ENCODE data around the gene COL26A1. TPM values are rescaled to one million over a fixed set of nuclear protein-coding genes. Genes with fewer than 3 reads are reported as not detected.
"Not testable (repeated sequence)": the region's sequence is repeated elsewhere in the genome, so short reads cannot be mapped to it uniquely, and the experiment has no call there.

Gene COL26A1
- total RNA-seq, 1 donor from 2014 or later = not detected

DNA sequence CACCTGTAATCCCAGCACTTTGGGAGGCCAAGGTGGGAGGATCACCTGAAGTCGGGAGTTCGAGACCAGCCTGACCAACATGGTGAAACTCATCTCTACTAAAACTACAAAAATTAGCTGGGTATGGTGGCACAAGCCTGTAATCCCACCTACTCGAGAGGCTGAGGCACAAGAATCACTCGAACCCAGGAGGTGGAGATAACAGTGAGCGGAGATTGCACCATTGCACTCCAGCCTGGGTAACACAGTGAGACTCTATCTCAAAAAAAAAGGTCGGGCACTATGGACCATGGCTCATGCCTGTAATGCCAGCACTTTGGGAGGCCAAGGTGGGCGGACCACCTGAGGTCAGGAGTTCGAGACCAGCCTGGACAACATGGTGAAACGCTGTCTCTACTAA lies 127.8 kb downstream of the COL26A1 start:
- DNase-seq (ENCODE audit: extremely low read depth, low read depth, low spot score) = not testable (repeated sequence)

DNA sequence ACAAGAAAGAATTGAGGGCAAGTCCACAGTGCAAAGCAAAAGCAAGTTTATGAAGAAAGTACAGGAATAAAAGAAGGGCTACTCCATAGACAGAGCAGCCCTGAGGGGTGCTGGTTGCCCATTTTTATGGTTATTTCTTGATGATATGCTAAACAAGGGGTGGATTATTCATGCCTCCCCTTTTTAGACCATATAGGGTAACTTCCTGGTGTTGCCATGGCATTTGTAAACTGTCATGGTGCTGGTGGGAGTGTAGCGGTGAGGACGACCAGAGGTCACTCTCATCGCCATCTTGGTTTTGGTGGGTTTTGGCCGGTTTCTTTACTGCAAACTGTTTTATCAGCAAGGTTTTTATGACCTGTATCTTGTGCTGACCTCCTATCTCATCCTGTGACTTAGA lies 128.8 kb downstream of the COL26A1 start:
- DNase-seq (ENCODE audit: extremely low read depth, low read depth, low spot score) = not testable (repeated sequence)

DNA sequence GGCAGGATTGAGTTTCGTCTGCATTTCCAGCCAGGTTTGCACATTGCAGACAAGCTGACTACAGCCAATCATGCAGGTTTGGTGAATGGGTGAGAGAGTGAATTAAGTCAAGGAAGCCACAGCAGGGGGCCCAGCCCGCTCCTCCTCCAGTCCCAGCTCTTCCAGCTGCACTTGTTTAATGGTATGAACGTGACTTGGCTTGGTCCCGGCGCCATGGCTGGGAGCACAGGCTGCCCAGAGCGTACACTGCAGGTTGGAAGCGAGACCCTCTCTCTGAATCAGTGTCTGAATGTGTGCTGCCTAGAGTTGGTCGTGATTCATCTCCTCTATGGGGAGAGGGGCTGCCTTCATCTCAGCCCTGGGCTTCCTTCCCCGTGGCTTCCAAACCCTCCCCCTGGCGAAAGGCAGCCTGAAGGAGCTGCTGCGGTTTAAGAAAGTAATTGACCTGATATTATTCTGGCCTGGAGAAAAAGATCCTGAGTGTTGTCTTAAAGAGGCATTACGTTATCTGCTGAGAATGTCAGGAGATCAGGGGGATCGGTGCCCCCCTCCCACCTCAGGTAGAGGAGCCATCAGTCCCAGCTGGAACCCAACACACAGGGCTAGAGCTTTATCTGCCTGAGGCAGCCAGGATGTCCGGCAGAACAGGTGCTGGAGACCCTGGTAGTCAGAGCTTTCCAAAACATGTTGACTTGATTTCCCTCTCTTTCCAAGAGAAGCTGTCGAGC lies 132.1 kb downstream of the COL26A1 start:
- DNase-seq (ENCODE audit: extremely low read depth, low read depth, low spot score) = no peak

DNA sequence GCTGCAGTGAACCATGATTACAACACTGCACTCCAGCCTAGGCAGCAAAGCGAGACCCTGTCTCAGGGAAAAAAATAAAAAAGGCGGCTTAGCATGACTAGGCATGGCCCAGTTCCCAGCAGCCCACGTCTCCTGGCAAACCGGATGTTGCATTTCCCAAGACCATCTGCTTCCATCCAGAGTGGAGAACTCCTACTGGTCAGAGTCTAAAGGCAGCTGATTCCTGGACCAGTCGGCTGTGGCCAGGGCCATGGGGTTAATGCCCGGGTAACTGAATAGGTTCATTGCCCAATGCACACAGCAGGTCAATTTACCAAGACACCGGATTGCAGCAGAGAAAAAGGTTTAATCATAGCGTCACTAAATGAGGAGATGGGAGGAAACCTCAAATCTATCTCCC lies 133.3 kb downstream of the COL26A1 start:
- no peak for DNase-seq (ENCODE audit: extremely low read depth, low read depth, low spot score)

DNA sequence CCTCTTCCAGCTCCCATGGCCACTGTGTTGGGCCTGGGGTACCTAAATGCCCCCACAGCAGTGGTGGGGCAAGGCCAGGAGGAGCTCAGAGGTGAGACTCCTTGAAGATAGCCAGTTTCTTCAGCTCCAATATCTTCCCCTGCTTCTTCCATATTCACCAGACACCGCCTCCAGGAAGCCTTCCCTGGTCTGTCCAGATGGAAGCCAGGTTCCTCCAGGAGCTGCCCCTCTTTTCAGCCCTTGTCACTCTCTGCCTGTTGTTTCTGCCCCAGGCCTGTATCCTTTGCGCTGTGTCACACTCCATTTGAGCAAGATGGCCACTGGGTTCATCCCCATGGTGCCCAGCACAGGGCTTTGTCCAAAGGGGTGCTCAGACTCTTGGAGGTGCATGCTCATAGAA lies 138.7 kb downstream of the COL26A1 start:
- DNase-seq (ENCODE audit: extremely low read depth, low read depth, low spot score) = no peak

DNA sequence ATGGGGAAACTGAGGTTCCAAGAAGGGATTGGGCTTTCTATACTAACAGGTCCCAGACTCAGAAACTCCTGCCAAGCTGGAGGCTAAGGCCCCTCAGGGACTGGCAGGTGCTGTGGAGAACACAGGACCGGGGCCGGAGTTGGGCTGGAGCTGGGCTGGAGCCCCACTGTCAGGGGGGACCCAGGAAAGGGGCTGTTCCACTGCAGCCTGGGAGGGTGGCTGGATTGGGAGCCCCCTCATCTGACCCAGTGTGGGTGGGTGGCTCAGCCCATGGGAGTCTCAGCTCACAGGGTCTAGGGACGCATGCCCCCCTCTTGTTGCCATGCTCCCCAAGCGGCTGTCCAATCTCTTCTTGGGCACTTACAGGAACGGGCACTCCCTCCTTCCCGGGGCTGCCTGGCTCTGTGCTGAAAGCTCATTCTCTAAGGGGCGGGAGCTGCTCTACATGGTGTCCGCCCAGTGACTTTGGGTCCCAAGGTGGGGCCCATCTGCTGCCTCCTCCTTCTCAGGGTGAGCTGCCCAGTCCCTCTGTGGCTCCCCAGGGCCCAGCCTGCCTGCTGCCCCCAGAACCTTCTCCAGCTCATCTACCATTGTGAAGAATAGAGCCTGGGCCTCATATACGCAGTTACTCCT lies 139.9 kb downstream of the COL26A1 start:
- no peak for DNase-seq (ENCODE audit: extremely low read depth, low read depth, low spot score)

DNA sequence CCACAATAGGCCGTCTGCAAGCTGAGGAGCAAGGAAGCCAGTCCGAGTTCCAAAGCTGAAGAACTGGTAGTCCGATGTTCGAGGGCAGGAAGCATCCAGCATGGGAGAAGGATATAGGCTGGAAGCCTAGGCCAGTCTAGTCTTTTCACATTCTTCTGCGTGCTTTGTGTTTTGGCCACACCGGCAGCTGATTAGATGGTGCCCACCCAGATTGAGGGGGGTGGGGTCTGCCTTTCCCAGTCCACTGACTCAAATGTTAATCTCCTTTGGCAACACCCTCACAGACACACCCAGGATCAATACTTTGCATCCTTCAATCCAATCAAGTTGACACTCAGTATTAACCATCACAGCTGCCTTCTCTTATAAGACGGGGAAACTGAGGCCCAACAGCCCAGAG lies 142.8 kb downstream of the COL26A1 start:
- DNase-seq (ENCODE audit: extremely low read depth, low read depth, low spot score) = not testable (repeated sequence)

DNA sequence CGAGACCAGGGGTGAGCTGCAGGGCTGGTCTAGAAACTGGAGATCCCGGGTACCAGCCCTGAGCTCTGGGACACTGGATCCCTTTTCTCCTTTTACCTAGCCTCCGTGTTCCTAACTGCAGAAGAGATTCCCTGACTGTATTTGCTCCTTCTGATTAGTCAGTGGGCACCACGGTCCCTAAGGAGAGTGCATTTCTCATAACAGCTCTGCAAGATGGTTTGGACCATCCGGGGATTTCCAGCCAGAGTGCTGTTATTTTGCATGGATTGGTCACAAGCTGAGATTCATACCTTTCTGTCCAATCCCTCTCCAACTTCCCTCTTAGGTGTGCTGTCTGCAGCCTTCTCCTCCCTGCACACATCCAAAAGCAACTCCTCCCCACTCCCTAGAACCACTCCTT lies 143.9 kb downstream of the COL26A1 start:
- no peak for DNase-seq (ENCODE audit: extremely low read depth, low read depth, low spot score)

DNA sequence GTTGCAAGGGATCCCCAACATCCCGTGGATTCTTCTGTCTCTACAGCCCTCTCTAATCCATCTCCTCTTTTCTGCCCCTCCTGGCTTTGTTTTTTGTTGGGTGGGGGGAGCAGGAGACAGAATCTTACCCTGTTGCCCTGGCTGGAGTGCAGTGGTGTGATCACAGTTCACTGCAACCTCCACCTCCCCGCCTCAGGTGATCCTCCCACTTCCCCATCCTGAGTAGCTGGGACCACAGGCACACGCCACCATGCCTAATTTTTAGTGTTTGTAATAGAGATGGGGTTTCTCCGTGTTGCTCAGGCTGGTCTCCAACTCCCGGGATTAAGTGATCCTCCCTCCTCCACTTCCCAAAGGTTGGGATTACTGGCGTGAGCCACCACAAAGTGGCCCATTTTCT lies 144.7 kb downstream of the COL26A1 start:
- no peak for DNase-seq (ENCODE audit: extremely low read depth, low read depth, low spot score)

DNA sequence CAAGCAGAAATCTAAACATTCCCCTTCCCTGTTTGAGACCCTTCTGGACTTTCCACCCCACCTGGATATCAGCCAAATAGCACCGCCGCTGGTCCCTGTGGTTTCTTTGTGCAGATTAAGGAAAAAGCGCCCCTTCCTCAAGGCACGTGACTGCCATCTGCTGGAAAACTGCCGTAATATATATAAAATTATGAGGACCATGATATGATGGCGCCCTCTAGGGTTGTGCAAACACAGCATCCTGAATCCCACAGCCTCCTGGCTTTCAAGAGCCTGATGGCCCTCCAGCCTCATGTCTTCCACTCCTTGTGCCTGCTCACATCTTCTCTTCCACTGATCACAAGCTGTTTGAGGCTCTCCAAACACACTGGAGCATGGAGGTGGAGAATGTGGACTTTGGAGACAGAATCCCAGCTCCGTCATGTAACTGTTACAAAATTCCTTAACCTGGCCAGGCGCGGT lies 145.1 kb downstream of the COL26A1 start:
- peak; percentile 10 for DNase-seq (ENCODE audit: extremely low read depth, low read depth, low spot score)

DNA sequence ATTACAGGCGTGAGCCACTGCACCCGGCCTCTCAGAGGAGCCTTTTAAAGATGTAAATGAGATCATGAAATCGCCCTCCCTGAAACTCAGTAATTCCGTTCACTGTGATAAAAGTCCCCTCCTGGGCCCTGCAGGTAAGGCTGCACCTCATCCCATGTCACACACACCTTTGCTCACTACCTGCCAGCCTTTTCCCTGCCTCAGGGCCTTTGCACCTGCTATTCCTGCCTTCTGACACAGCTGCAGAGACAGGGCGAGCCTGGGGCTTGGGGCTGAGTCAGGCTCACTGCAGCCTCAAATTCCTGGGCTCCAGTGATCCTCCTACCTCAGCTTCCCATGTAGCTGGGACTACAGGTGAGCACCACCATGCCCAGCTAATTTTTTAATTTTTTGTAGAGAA lies 147.6 kb downstream of the COL26A1 start:
- no peak for DNase-seq (ENCODE audit: extremely low read depth, low read depth, low spot score)

DNA sequence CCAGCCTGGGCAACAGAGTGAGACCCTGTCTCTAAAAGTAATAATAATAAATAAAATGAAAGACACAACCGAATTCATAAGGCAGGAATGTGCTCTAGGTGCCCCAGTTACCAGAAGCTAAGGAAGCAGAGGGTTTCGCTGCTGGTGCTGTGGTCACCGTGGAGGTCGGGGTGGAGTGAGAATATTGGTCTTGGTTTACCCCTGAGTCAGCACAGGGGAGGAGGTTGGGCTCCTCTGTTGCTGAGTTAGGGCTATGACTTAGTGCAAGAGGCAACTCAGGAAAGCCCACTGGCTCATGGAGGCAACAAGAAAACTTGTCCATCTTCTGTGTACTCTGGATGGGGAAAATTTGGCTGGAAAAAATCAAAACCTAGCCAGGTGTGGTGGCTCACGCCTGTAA lies 149.3 kb downstream of the COL26A1 start:
- DNase-seq (ENCODE audit: extremely low read depth, low read depth, low spot score) = no peak

DNA sequence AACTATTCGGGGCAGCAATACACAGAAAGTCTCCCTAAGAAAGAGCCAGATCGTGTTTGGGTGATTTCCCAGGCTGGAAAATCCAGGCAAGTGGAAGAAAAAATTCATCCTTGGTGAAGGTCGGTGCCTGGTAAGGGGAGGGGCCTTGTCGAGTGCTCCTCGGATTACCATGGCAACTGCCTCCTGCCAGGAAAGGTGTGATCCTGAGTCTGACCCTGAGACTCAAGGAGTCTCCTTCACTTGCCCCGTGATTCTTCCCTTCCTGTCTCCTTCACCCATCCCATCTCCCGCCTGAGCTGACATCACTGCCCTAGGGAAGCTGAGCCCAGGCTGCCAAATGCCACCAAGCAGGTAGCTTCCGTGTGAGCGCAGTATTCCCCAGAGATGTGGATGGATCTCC lies 154.2 kb downstream of the COL26A1 start:
- no peak for DNase-seq (ENCODE audit: extremely low read depth, low read depth, low spot score)

DNA sequence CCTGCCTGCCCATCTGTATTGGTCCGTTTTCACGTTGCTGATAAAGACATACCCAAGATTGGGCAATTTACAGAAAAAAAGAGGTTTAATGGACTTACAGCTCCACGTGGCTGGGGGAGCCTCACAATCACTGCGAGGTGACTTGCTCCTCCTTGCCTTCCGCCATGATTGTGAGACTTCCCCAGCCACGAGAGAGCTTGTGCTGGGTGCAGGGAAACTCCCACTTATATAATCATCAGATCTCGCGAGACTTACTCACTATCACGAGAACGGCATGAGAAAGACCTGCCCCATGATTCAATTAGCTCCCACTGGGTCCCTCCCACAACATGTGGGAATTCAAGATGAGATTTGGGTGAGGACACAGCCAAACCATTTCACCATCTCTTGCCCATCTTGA lies 154.6 kb downstream of the COL26A1 start:
- DNase-seq (ENCODE audit: extremely low read depth, low read depth, low spot score) = no peak

DNA sequence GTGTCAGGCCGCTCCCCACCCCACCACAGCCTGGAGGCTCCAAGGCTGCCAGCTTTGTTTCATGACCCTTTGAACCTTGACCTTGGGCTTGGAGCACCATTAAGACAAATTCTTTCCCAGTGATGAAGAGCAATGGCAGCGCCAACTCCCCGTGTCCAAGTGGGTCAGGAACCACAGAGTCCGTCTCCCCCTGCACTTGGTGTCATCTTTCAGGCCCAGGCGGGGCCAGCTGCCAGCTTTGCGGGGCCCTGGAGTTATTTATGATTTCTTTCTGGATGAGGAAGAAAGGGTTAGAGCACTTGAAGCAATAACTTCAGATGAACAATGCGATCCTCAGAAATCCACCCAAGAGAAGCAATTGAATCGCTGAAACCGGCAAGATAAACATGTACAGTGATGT lies 155.7 kb downstream of the COL26A1 start:
- no peak for DNase-seq (ENCODE audit: extremely low read depth, low read depth, low spot score)

DNA sequence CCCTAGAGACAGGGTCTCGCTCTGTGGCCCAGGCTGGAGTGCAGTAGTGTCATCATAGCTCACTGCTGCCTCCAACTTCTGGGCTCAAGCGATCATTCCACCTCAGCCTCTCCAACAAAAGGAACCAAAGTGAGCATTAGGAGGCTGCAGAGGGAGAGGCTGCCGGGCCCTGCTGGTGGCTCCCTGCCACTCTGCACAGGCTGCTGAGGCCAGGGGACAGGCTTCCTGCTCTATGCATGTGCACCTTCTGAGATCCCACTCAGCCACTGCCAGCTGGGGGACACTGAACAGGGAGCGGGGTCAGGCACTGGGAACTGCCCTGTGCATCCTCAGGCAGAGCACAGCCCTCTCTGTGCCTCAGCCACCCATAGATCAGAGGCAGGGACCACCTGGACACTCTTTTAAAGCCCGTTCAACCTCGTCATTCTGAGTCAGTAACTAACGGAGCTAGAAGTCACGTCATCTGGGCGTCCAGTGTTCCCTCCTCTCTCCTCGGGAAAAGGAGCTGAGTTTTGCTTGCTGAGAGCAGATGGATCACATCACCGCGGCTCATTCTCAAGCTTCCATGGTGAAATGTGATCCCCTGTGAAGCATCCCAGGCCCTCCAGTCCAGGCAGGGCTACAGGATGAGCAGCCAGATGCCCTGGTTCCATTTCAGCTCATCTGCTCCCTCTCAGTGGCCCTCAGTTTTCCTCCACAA lies 156.8 kb downstream of the COL26A1 start:
- no peak for DNase-seq (ENCODE audit: extremely low read depth, low read depth, low spot score)

DNA sequence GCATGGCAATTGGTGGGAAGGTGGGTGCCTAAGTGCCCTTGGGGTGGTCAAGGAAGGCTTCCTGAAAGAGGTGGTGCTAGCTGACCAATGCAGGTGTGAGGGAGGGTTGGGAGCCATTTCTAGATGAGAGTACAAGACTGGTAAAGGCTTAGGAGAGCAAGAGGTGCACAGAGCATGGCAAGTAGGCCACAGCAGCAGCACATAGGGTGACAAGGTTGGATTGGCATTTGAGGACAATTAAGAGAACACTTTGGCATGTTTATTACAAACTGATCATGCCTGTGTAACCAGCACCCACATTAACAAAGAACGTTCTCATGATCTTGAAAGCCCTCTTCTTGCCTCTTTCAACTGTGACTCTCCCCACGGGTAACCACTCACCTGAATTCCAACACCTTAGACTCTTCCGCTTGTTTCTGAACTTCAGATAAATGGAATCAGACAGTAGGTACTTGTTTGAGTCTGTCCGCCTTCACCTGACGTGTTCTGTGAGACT lies 158.8 kb downstream of the COL26A1 start:
- no peak for DNase-seq (ENCODE audit: extremely low read depth, low read depth, low spot score)

DNA sequence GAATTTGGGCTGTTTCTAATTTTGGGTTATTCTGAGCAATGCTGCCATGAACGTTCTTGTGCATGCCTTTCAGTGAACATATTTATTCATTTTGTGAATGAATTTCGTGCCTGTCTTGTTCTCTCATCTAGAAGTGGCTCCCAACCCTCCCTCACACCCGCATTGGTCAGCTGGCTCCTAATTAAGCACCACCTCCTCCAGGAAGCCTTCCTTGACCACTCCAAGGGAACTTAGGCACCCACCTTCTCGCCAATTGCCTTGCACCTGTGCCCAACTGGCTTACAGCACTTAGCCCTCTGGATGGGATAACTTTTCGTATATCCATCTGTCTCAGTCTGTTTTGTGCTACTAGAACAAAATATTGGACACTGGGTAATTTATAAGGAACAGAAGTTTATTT lies 159.3 kb downstream of the COL26A1 start:
- no peak for DNase-seq (ENCODE audit: extremely low read depth, low read depth, low spot score)

DNA sequence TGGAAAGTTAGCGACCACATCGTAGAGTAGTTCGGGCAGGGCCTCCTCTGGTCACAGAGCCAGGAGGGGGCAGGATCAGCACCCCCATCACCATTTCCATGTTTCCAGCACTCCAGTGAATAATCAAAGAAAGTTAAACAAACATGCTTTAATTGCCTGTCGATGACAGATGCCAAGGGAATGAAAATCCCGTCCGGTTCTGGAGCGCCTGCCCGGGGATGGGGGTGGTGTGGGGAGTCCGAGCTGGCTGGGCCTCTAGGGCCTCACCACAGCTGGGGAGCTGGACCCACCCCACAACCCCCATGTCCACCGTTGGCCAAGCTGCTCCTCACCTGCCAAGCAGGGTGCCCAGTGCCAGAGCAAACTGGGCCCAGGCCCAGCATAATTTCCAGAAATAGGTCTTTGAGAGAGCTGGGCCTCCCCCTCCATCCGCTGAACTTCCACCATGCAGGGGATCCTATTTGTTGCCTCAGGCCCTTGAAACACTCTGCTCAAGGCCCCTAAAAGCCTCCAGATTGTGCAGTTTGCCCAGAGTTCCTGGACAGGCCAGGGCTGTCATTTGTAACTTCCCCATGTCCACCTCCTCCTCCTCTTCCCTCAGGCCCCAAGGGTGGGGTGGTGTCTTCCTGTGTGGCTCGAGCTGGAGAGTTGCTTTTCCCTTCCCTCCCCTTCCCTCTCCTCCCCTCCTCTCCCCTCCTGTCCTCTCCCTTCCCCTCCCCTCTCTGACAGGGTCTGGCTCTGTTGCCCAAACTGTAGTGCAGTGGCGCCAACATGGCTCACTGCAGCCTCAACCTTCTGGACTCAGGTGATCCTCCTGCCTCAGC lies 165.4 kb downstream of the COL26A1 start:
- DNase-seq (ENCODE audit: extremely low read depth, low read depth, low spot score) = no peak

DNA sequence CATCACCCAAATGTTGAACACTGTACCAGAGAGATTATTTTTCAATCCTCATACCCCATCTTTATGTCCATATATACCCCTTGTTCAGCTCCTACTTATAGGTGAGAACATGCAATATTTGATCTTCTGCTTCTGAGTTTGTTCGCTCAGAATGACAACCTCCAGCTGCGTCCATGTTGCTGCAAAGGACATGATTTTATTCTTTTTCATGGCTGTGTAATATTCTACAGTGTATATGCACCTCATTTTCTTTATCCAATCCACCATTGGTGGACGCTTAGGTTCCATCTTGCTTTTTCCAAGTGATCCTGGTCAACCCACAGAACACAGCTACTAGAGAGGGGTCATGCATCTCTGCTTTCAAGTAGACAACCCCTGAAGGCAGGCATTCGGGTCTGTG lies 166.9 kb downstream of the COL26A1 start:
- DNase-seq (ENCODE audit: extremely low read depth, low read depth, low spot score) = no peak

All from glomerular endothelial cell (primary cell).